Heart right ventricle (tissue), 16 donors: Measurements from ENCODE around the gene ARL14EPL. TPM values are rescaled to one million over a fixed set of nuclear protein-coding genes. Genes with fewer than 3 reads are reported as not detected.

Experiments
- ATAC-seq, 8 donors: fragments of 200-7000 bp; cut with Tn5 transposase; one replicate each; pipeline ENCODE4 v1.9.1; 2020; ENCODE audit warnings: mild to moderate bottlenecking in 8 of 8, moderate library complexity in 8 of 8, moderate number of reproducible peaks in 1 of 8
- DNase-seq, 2 donors: peaks; one replicate each; pipeline ENCODE4 v3.0.0-alpha.2; 2020
- H3K27ac ChIP-seq, 10 donors: fragments of 200-600 bp; sonication (generic) in 2 of 10; one replicate each; pipeline versions ENCODE4 v1.5.0 to v1.8.0; 2020 to 2022; ENCODE audit warnings: mild to moderate bottlenecking in 3 of 10
- H3K27me3 ChIP-seq, 7 donors: fragments of 200-600 bp; one replicate each; pipeline ENCODE4 v1.8.0; 2021 to 2022; ENCODE audit warnings: mild to moderate bottlenecking in 2 of 7
- H3K36me3 ChIP-seq, 9 donors: fragments of 200-600 bp; sonication (generic) in 1 of 9; one replicate each; pipeline versions ENCODE4 v1.5.0 to v1.8.0; 2020 to 2022; ENCODE audit warnings: mild to moderate bottlenecking in 2 of 9
- H3K4me1 ChIP-seq, 9 donors: fragments of 200-600 bp; sonication (generic) in 1 of 9; one replicate each; pipeline versions ENCODE4 v1.5.0 to v1.8.0; 2020 to 2022; ENCODE audit warnings: mild to moderate bottlenecking in 4 of 9
- H3K4me3 ChIP-seq, 10 donors: fragments of 200-600 bp; sonication (generic) in 2 of 10; one replicate each; pipeline versions ENCODE4 v1.5.0 to v1.8.0; 2020 to 2022; ENCODE audit warnings: mild to moderate bottlenecking in 7 of 10, moderate library complexity in 2 of 10
- H3K9me3 ChIP-seq, 11 donors: fragments of 200-600 bp in 10 of 11; sonication (generic) in 2 of 11; one replicate each; pipeline versions ENCODE4 v1.5.0 to v1.8.0; 2013 to 2022; ENCODE audit warnings: mild to moderate bottlenecking in 2 of 11, control low read depth in 1 of 11, moderate library complexity in 1 of 11
- WGBS, 2 donors: extraction: QIAGEN DNeasy Blood & Tissue Kit; methylation state at CpG; one replicate each; pipeline ENCODE4 v1.1.7; 2013; ENCODE audit warnings: inconsistent platforms in 1 of 2; 5-methylcytosine and 5-hydroxymethylcytosine counted together
- intact Hi-C, 10 donors: fragments of 100-400 bp; cut with DNase I; formaldehyde crosslinking; loops; one replicate each; pipeline versions ENCODE4 v1.11.1 to v1.14.2; 2022
- polyA plus RNA-seq, 2 donors: library from polyadenylated mRNA; stranded (reverse); fragments of 200-250 nt; gene quantifications; one replicate each; pipeline ENCODE4 v1.2.3, GENCODE V29; 2013
- total RNA-seq, 10 donors: library from RNA; stranded (reverse); fragmentation: NEBNext Ultra II Directional in 3 of 10; extraction: Animal tissue kit (Norgen Biotek cat#: 25700) in 3 of 10; gene quantifications; one replicate each; pipeline versions ENCODE4 v1.2.1 to v1.2.4, GENCODE V29; 2021 to 2023
- TF ChIP-seq, protein P1 (sequence below), 9 donors: fragments of 200-600 bp; sonication (generic) in 2 of 9; IDR thresholded peaks; one replicate each; pipeline versions ENCODE4 v1.5.0 to v1.8.0; 2021 to 2022; ENCODE audit warnings: antibody characterized with exemption in 9 of 9, mild to moderate bottlenecking in 5 of 9, moderate library complexity in 1 of 9
- donor health status: Arrhythmogenic right ventricular cardiomyopathy.
- donor health status: ischemic (EF 13 %, LVEDD 7.1; RV severe dilation, severe dysfunction).
- donor health status: healthy with polysubstance abuse.
- donor health status: DM: no; HTN: yes; CAD: no.
- donor health status: DM: no; HTN: no; CAD: no.
- donor health status: ischemic (EF 25% LVEDD 6.9; RV normal size, moderate dysfunction).
- donor health status: ischemic (EF 25% LVEDD 5.7; RV mildly dilated, moderate dysfunction).
- donor health status: healthy.
- donor health status: DM: yes; HTN: yes; CAD: no.
- donor health status: Ischemic cardiomyopathy.
- donor health status: ischemic (EF 35%, LVEDD 5.7; RV mildly dilated, moderate dysfunction).
- donor health status: nonischemic (EF 11% LVEDD 7.7; RV severe dilation, severe dysfunction).
- donor health status: DM: yes; HTN: yes; CAD: no.
- donor health status: PGD.
- donor health status: ischemic (EF 29% LVEDD 5.4; RV normal size, mild dysfunction).
- donor health status: nonischemic (EF 23%, LVEDD 6.1; RV moderate dilation, normal function).

Gene ARL14EPL
- total and polyA plus RNA-seq, 12 donors, result not detected

GRCh38 chr5:116062352-116062751, 30.1 kb downstream of the ARL14EPL start:
- ATAC-seq, result no peak
- Histone ChIP-seq H3K36me3 (no peaks in the 10 kb centered on the region), H3K9me3 (no peaks in the 10 kb centered on the region), H3K4me3 (no peak overlapping the region), H3K4me1 (no peaks in the 10 kb centered on the region), H3K27ac (no peak overlapping the region), H3K27me3 (peaks cover 0 to 39% (median 13%) of the 10 kb centered on the region in 7 donors)
- intact Hi-C loops, result loop anchor here in 5 of 10 donors (10.0 kb wide), 4 partner anchors 168 to 758 kb away; partner anchors contain the start of genes AP3S1 (in 1 of the 5) and ATG12 (in 1 of the 5)
- no peak for DNase-seq
- 82 to 87% methylated on average over 2 of the region's 2 CpGs for WGBS, 2 donors
- TF ChIP-seq, protein P1, sequence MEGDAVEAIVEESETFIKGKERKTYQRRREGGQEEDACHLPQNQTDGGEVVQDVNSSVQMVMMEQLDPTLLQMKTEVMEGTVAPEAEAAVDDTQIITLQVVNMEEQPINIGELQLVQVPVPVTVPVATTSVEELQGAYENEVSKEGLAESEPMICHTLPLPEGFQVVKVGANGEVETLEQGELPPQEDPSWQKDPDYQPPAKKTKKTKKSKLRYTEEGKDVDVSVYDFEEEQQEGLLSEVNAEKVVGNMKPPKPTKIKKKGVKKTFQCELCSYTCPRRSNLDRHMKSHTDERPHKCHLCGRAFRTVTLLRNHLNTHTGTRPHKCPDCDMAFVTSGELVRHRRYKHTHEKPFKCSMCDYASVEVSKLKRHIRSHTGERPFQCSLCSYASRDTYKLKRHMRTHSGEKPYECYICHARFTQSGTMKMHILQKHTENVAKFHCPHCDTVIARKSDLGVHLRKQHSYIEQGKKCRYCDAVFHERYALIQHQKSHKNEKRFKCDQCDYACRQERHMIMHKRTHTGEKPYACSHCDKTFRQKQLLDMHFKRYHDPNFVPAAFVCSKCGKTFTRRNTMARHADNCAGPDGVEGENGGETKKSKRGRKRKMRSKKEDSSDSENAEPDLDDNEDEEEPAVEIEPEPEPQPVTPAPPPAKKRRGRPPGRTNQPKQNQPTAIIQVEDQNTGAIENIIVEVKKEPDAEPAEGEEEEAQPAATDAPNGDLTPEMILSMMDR (IDR thresholded peaks at IDR 0.05), result no peak

- 80 to 83% methylated on average over 3 of the region's 3 CpGs for WGBS, 2 donors
- Histone ChIP-seq H3K4me1 (peaks cover 0 to 5% (median 0%) of the 10 kb centered on the region in 9 donors), H3K9me3 (no peaks in the 10 kb centered on the region), H3K27ac (no peak overlapping the region), H3K27me3 (peaks cover 0 to 34% (median 12%) of the 10 kb centered on the region in 7 donors), H3K36me3 (no peaks in the 10 kb centered on the region), H3K4me3 (no peak overlapping the region)
- DNase-seq (no peak), ATAC-seq (no peak)
- intact Hi-C loops, result loop anchor here in 5 of 10 donors (10.0 kb wide), 4 partner anchors 169 to 759 kb away; partner anchors contain the start of genes AP3S1 (in 1 of the 5) and ATG12 (in 1 of the 5)
- TF ChIP-seq, protein P1 (IDR thresholded peaks at IDR 0.05), result no peak
Observed at GRCh38 chr5:116063950-116064349, 31.7 kb downstream of the ARL14EPL start.

DNA sequence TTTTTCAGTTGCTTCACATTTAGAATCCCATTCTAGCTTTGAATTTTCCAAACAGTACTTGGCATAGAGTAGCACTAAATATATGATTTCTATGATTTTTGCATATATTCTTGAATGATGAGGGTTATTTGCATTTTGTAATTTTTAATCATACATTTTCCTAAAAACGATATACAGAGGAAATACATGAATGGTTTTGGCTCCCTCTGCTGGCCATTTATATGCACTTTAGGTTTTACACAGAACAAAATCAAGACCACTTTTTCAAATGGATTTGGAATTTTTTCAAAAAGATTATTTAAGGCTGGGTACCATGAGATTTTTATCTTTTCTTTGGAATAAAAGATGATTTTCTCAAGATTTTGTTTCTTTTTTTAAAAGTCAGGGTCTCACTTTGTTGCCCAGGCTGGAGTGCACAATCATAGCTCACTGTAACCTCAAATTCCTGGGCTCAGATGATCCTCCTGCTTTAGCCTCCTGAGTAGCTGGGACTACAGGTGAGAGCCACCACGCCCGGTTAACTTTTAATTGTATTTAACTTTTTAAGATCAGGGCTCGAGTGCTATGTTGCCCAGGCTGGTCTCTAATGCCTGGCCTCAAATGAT, 35.9 kb downstream of the ARL14EPL start:
- intact Hi-C loops, result loop anchor here in 7 of 10 donors (2.0 to 10.0 kb wide), 7 partner anchors 173 to 763 kb away; partner anchors contain the start of genes AP3S1 (in 2 of the 7) and ATG12 (in 2 of the 7)
- Histone ChIP-seq H3K4me1 (peaks cover 0 to 5% (median 0%) of the 10 kb centered on the region in 9 donors), H3K27me3 (peaks cover 0 to 16% (median 5%) of the 10 kb centered on the region in 7 donors), H3K36me3 (no peaks in the 10 kb centered on the region), H3K9me3 (no peaks in the 10 kb centered on the region), H3K4me3 (no peak overlapping the region), H3K27ac (no peak overlapping the region)
- ATAC-seq, result peak in 1 of 8 donors; percentile 54
- DNase-seq, result peak in 1 of 2 donors; percentile 31
- WGBS, 2 donors, result 19 to 22% methylated on average over 4 of the region's 4 CpGs
- TF ChIP-seq, protein P1 (IDR thresholded peaks at IDR 0.05), result peak; percentile 76 to 91 (median 85)

DNA sequence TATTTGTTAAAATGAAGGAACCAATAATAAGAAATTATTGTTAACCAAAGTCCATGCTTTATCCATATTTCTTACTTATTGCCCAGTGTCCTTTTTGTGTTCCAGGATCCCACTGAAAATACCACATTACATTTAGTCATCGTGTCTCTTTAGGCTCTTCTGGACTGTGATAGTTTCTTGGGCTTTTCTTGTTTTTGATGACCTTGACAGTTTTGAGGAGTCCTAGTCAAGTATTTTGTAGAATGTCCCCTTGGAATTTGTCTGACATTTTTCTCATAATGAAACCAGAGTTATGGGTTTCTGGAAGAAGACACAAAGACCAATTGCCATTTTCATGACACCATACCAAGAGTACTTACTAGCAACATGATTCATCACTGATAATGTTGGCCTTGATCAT, 38.9 kb downstream of the ARL14EPL start:
- Histone ChIP-seq H3K36me3 (no peaks in the 10 kb centered on the region), H3K27me3 (peaks cover 0 to 15% (median 5%) of the 10 kb centered on the region in 7 donors), H3K27ac (no peak overlapping the region), H3K4me1 (peaks cover 0 to 5% (median 0%) of the 10 kb centered on the region in 9 donors), H3K9me3 (no peaks in the 10 kb centered on the region), H3K4me3 (no peak overlapping the region)
- intact Hi-C loops, result no loop called here
- TF ChIP-seq, protein P1 (IDR thresholded peaks at IDR 0.05), result no peak
- ATAC-seq (no peak), DNase-seq (no peak)
- 92 to 98% methylated on average over 1 of the region's 1 CpG for WGBS, 2 donors
